CD4-positive, alpha-beta T cell treated with Interleukin-1 beta for 1 hour (primary cell): Measurements from ENCODE around the gene VSIG10L.
A peak's percentile ranks its signal among the peaks of the same experiment; 100 is the strongest.

Source experiments
- DNase-seq, 2 donors: peaks; one replicate each; pipeline ENCODE4 v3.0.0-alpha.2; 2020 to 2022

Gene VSIG10L

GRCh38 chr19:51365211-51365964 lies 23.4 kb upstream of the VSIG10L start:
- peak in 1 of 2 donors; percentile 20 for DNase-seq

GRCh38 chr19:51364200-51365106 lies 22.5 kb upstream of the VSIG10L start:
- DNase-seq, result no peak

DNA sequence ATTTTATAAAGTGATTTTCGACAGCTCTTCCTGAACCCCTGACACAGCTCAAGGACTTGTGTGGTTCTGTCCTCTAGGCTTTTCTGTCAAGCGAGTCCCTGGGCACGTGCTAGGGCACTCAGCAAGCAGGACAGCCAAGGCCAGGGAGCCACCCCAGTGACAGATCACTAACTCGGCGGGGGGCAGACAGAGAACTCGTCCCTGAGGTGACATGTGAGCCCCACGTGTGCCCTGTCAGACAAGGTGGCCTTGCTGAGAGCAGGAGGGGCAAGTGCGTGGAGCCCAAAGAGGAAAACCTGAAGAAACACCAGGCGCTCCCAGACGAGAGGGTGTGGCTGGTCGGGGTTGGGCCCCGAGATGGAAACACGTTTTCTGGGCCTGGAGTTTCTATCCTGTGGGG lies 19.3 kb upstream of the VSIG10L start:
- DNase-seq, result no peak

DNA sequence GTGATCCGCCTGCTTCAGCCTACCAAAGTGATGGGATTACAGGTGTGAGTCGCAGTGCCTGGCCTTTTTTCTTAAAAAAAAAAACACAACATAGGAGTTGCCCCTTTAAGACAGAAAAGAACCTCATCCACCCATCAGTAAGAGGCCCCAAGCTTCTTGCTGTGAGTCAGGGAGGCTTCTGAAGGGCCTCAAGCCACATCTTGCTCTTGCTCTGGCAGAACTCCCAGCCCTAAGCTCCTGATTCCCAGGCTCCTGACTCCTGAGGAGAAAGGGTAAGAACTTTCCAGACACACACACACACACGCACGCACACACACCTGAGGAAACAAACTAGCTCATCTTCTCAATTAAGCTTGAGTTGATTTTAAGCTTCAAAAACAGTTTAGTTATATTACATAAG lies 17.4 kb upstream of the VSIG10L start:
- no peak for DNase-seq

- DNase-seq, result no peak
These were observed 16.0 kb upstream of the VSIG10L start for GRCh38 chr19:51357952-51358351.

GRCh38 chr19:51356159-51356801 lies 14.3 kb upstream of the VSIG10L start:
- DNase-seq, result no peak

- peak; percentile 26 to 41 for DNase-seq
These were observed 12.8 kb upstream of the VSIG10L start for GRCh38 chr19:51354742-51355148.

GRCh38 chr19:51354103-51354741 lies 12.3 kb upstream of the VSIG10L start:
- DNase-seq, result no peak

DNA sequence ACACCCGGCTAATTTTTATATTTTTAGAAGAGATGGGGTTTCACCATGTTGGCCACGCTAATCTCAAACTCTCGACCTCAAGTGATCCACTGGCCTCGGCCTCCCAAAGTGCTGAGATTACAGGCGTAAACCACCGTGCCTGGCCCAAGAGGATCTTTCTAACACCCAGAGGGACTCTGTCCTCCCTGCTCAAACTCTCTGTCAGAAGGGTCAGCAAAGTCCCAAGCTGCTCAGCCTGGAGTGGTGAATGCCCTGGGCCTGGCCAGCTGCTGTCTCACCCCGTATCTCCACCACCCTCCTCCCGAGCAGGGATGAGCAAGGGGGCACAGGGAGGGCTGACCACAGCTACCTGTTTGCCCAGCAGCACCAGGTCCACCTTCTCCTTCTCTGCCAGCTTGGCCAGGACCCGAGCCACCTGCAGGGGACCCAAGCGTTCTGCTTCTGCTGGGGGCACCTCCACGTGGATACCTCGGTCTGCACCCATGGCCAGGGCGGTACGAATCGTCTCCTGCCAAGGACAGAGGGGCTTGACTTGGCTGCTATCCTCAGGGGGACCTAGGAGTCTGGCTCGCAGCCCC lies 10.9 kb upstream of the VSIG10L start:
- no peak for DNase-seq

GRCh38 chr19:51351266-51351990 lies 9.5 kb upstream of the VSIG10L start:
- DNase-seq, result no peak

GRCh38 chr19:51347209-51347928 lies 5.4 kb upstream of the VSIG10L start:
- no peak for DNase-seq

DNA sequence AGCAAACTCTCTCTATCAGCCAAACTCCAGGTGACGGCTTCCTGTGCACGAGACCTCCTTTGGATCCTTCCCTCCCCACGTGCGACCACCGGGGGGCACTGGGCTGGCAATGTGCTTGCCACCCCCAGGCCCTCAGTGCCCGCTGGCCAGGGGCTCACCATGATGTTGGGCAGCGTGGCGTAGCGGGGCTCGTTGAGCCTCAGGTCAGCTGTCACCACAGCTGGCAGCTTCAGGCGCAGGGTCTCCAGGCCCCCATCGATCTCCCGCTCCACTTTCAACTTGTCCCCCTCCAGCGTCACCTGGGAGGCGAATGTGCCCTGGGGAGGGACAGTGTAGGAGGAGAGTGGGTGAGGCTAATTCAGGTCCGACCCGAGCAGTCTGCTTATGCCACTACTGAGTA lies 4.8 kb upstream of the VSIG10L start:
- DNase-seq, result no peak

DNA sequence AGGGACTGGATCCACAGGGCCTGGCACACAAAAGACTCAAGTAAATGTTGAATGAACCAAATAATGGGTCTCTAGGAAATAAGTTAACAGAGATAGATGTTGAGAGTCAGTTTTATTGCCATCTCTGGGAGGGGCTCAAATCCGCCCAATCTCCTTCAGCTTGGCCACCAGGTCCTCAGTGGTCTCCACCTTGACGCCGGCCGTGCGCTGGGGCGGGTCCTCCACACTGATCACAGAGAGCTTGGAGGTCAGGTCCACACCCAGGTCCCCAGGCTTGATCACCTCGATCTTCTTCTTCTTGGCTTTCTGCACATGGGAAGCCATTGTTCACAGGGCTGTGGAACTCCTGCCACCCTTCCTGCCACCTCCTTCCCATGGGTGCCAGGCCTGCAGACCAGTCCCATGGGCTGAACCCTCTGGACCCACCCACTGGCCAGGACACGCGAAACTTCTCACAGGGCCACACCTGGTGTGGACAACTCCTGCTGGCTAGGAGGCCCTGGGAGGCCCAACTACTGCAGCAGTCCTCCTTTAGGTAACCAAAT lies 3.2 kb upstream of the VSIG10L start:
- DNase-seq, result no peak

DNA sequence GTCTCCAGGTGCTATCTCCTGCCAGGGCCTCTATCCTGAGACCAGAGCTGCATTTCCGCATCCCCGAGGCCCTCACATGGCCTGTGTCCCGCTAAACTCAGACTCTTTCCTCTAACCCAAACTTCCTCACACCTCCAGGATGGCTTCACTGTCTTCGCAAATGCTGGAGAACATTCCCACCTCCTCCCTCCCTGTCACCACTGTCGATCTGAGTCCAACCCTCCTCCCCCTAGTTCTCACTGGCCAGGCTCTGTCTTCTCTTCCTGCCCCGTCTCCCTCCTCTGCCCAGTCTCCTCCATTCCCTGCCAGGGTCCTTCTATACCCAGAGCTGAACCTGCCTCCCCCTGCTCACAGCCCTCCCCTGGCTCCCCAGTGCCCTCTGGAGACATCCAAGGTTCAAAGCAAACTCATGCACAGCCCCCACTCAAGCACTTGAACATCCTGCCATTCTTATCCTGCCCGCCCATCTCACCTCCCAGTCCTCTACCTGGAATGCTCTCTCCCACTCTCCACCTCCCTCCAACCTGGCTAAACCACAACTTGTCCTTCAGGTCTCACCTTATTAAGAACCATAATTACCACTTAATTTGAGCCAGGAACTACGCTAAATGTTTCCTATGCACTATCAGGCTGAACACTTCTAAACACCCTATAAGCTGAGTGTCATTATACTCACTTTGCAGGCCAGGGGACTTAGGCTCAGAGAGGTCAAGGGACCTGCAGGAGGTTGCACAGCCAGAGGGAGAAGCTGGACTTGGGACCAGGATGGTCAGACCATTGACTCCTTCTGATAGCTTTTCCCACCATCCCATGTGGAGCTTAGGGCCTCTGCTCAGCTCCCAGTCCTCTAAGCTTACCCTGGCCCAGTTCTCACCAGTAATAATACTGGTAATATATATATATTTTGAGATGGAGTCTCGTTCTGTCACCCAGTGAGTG lies 961 bp upstream of the VSIG10L start:
- DNase-seq, result no peak

DNA sequence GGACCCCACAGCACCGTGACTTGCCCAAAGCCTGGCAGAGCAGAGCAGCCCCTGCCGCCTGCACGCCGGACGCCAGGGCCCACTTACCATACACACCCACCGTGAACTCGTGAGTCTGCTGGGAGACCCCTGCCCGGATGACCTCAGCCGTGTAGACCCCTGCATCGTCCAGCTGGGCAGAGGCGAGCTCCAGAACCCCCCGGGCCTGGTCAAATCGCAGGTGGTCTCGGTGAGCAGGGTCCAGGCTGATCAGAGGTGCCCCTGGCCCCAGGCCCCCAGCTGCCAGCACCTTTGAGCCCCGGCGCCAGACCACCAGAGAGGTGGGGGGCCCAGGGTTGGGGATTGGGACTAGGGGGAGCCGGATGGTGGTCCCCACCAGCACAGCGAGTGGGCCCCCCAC lies 873 bp downstream of the VSIG10L start:
- no peak for DNase-seq

- peak; percentile 91 to 94 for DNase-seq
These were observed 2.0 kb downstream of the VSIG10L start for GRCh38 chr19:51339687-51340656.

GRCh38 chr19:51339313-51339686 lies 2.6 kb downstream of the VSIG10L start:
- DNase-seq, result no peak

- DNase-seq, result peak; percentile 83
These were observed 3.2 kb downstream of the VSIG10L start for GRCh38 chr19:51338563-51339312.
